Esophagus muscularis mucosa (tissue), 4 donors: Measurements from ENCODE around the gene COG1.

ENCODE experiments used
- CTCF ChIP-seq, 3 experiments: fragments of 200-600 bp in 2 of 3; fragments of 450-650 bp in 1 of 3; sonication (generic) in 2 of 3; IDR thresholded peaks; one replicate each; pipeline ENCODE4 v1.5.1; 2017 to 2019; ENCODE audit warnings: antibody characterized with exemption in 3 of 3, mild to moderate bottlenecking in 2 of 3, moderate library complexity in 1 of 3
- EP300 ChIP-seq: sonication (generic); formaldehyde crosslinking; IDR thresholded peaks from one replicate; pipeline ENCODE4 v1.6.1; 2017; ENCODE audit warnings: antibody characterized with exemption
- POLR2A ChIP-seq: fragments of 450-650 bp; IDR thresholded peaks from one replicate; pipeline ENCODE4 v1.6.1; 2017; ENCODE audit warnings: antibody characterized with exemption, moderate library complexity, mild to moderate bottlenecking, low read depth
- POLR2AphosphoS5 ChIP-seq, 2 donors: sonication (generic); formaldehyde crosslinking; IDR thresholded peaks; one replicate each; pipeline ENCODE4 v1.6.1; 2017; ENCODE audit warnings: antibody characterized with exemption in 2 of 2

DNA sequence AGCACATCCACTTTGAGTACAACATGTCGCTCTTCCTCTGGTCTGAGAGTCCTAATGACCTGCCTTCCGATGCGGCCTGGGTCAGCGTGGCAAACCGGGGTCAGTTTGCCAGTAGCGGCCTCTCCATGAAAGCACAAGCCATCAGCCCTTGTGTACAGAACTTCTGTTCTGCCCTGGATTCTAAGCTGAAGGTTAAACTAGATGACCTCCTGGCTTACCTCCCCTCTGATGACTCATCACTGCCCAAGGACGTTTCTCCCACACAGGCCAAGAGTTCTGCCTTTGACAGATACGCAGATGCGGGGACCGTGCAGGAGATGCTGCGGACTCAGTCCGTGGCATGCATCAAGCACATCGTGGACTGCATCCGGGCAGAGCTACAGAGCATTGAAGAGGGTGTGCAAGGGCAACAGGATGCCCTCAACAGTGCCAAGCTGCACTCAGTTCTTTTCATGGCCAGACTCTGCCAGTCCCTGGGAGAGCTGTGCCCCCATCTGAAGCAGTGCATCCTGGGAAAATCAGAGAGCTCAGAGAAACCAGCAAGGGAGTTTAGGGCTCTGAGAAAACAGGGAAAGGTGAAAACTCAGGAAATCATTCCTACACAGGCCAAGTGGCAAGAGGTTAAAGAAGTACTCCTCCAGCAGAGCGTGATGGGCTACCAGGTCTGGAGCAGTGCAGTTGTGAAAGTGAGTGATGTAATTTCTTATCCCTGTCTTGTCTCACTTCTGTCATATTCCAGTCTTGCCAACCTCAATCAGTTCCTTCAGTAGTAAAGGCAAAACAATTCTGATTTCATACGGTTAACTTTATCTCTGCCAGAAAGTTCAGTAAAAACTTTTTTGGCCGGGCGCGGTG lies 8.6 kb downstream of the COG1 start:
- TF ChIP-seq CTCF (IDR thresholded peaks at IDR 0.05) = no peak
- no peak for TF ChIP-seq POLR2A
- TF ChIP-seq POLR2AphosphoS5 (IDR thresholded peaks at IDR 0.05) = no peak
- TF ChIP-seq EP300 = no peak
